GM18499 (cell line): ENCODE data around the gene DAGLA.

Source experiments
- ATAC-seq: cut with Tn5 transposase; IDR thresholded peaks from one replicate; pipeline ENCODE4 v1.9.1; 2021; ENCODE audit warnings: moderate number of reproducible peaks; ENCODE audit not compliant: insufficient read depth, unreplicated experiment

The DAGLA gene

DNA sequence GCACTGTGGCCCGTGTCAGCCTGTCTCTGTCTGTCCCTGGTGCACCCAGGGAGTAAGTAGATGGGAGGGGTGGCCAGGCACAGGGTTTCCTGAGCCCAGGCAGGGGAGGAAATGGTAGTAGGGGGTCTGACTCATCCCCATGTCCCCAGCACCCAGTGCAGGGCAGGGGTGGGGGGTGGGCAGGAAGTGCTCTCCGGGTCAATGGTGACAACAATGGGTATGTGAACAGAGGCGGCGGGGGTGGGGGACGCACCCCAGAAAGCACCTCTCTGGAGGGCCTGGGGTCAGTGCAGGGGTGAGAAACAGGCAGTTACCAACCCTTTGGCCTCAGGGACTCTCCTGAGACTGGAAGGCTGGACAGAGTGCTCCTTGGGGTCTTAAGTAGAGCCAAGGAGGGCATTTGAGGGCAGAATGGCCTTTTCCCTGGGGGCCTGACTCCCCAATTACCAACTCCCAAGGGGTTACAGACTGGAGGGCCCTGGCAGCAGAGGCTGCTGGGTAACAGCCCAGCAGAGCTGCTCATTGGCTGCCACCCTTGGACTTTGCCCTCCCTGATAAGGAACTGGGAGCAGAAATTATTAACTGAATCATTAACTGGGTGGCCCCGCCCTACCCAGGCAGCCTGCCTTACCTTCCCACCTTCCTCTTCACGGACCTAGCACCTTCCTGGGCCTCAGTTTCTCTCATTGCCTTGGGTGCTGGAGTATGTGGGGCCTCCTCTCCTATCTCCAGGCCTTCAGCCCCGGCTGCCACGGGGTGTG lies 76.4 kb downstream of the DAGLA start:
- no peak for ATAC-seq

GRCh38 chr11:61757213-61757862 lies 77.1 kb downstream of the DAGLA start:
- ATAC-seq, result no peak

GRCh38 chr11:61760946-61761345 lies 80.8 kb downstream of the DAGLA start:
- ATAC-seq, result no peak

DNA sequence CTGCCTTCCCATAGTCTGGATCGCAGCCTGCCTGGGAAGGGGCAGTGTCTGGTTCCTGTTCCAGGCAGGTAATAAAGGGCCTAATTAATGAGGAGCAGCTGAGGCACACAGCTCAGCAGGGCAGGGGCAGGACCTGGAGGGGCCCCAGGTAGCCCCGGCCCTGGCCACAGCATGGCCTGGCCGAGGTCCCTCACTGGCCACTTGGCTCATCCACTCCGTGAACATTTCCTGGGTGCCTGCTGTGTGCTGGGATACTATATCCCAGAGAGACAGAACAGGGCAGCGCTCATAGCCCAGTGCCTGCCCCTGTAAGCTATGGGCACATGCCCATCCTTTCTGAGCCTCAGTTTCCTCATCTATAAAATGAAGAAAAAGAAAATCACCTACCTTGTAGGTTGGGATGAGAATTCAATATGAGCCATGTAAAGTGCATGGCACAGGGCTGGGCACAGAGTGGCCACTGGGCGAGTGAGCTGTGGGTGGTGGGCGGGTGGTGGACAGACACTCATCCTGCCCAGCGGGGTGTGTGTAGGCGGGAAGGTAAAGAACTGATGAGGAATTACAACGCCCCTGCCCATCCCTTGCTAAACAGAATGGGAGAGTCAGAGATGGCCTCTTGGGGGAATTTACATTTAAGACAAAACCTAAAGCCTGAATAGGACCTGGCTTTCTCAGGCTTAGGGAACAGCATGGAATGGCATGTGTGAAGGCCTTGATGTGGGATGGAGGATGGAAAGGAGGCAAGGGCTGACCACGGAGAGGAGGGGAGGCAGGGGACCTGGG lies 81.4 kb downstream of the DAGLA start:
- no peak for ATAC-seq

GRCh38 chr11:61762223-61762615 lies 82.0 kb downstream of the DAGLA start:
- ATAC-seq, result no peak

- ATAC-seq, result no peak
Measured at GRCh38 chr11:61762798-61763197, 82.6 kb downstream of the DAGLA start.

GRCh38 chr11:61763930-61764605 lies 83.9 kb downstream of the DAGLA start:
- ATAC-seq, result no peak

- no peak for ATAC-seq
Measured at GRCh38 chr11:61764606-61765260, 84.5 kb downstream of the DAGLA start.

- no peak for ATAC-seq
Measured at GRCh38 chr11:61765550-61766253, 85.5 kb downstream of the DAGLA start.

DNA sequence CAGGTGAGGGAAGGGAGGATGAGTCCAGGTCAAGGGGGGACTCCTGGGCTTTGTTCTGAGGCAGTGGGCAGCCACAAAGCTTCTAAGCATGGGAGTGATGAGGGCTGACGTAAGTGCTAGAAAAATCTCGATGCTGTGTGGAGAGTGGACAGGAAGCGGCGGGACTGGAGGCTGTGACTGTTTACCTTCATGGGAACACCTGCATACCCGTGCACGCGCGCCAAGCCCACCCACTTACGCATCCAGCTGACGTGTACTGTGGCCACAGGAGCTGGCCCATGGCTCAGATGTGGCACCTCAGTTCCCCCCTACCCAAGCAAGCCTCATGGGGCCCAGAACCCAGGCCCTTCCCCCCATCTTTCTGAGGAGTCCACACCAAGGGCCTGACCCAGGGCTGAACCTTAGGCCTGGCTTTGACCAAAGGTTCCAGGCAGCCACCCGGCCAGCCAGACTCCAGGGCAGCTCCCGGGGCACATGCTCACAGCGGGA lies 86.2 kb downstream of the DAGLA start:
- no peak for ATAC-seq

DNA sequence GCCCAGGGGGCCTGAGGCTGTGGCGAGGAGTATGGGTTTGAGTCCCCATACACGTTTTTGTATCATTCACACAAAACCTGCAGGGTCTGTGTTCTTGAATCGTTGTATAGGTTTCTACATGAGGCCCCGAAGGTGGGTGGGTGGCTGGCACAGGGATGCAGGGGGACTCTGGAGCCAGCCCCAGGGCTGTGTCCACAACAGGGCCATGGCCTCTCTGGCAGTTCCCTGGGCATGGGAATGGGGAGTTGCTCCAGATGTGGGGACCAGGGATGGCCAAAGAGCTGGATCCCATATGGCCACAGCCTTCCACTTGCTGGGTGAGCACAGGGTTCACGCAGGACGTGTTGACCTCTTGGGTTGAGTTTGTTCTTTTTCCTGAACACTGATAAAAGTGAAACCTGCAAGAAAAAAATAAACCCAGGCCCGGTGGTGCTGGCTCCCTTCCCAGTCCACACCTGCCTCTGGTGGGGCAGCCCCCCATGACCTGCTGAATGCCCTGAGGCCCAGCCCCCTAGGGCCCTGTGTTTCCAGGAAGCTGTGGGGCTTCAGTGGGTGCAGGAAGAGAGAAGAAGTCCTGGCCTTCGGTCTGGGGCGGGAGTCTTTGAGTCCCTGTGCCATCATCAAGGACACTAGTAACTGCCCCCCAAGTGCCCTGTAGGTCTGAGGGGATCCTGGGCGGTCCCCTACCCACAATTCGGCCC lies 88.3 kb downstream of the DAGLA start:
- no peak for ATAC-seq

DNA sequence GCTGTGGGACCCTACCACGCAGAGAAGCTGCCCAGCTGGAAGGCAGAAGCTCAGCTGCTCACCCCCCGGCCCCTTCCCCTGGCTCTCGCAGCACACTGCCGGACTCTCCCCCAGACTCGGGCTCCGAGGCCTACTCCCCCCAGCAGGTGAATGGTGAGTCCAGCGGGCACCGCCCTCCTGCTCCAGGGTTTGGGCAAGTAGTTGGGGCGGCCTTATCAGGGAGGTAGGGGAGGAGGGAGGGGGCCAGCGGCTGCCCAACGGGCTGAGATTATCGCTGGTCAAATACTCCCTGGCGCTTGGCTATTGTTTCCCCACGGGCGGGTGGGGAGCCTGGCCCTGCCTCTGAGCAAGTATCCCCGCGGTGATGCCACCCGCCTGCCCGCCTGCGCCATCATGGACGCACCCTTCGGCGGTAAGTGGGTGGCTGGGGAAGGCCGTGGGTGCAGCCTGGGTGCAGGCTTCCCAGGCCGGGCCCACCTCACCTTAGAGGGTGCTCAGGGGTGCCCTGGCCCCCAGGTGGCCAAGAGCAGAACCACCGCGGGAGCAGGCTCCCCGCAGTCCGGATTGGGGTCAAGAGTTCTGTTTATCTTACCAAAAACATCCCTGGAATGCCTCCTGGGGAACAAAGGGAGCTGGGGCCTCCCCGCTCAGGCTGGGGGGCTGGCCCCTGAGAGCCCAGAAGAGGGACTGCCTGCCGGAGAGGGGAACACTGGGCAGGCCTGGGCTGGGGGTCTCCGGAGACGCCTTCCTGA lies 89.2 kb downstream of the DAGLA start:
- ATAC-seq, result no peak

DNA sequence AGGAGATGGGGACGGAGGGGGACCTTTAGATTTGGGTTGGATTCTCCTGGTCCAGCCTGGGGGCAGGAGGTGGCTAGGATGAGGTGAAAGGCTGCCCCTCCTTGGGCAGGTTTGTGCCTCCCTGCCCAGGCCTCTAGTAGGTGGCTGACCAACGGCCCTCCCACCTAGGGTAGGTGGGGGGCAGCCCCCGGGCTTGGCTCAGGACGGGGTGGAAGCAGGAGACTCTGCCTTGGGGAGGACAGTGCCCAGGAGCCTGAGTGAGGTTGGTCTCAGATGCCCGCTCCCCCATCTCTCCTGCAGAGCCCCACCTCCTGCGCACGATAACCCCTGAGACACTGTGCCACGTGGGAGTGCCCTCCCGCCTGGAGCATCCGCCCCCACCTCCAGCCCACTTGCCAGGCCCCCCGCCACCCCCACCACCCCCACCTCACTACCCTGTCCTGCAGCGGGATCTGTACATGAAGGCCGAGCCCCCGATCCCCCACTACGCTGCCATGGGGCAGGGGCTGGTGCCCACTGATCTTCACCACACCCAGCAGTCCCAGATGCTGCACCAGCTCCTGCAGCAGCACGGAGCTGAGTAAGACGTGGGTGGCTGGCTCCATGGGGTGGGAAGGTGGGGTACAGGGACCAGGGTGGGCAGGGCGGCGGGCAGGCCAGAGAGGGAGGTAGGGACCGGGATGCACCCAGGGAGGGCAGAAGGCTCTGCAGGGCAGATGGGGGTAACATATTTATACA lies 89.9 kb downstream of the DAGLA start:
- ATAC-seq, result no peak

- no peak for ATAC-seq
Measured at GRCh38 chr11:61771195-61771894, 91.2 kb downstream of the DAGLA start.

GRCh38 chr11:61771985-61772455 lies 91.8 kb downstream of the DAGLA start:
- no peak for ATAC-seq

GRCh38 chr11:61773356-61773755 lies 93.2 kb downstream of the DAGLA start:
- ATAC-seq, result no peak

- no peak for ATAC-seq
Measured at GRCh38 chr11:61773809-61774208, 93.6 kb downstream of the DAGLA start.
